H1 (cell line): Measurements from ENCODE around the gene KCNE3.

Experiments used
- BRCA1 ChIP-seq: IDR thresholded peaks from 2 replicates; pipeline ENCODE4 v1.6.1; 2012; ENCODE audit warnings: low read depth, low read length, improper control_type of control experiment
- EGR1 ChIP-seq: IDR thresholded peaks from 2 replicates; pipeline ENCODE4 v1.6.1; 2011; ENCODE audit warnings: low read depth, low read length, borderline replicate concordance
- EZH2 ChIP-seq: fragments of 200-600 bp; sonication (generic); IDR thresholded peaks from 2 replicates; pipeline ENCODE4 v1.7.1; 2012; ENCODE audit warnings: low read depth, mild to moderate bottlenecking, moderate library complexity, low read length, inconsistent platforms; ENCODE audit not compliant: severe bottlenecking
- POLR2A ChIP-seq, 2 experiments: IDR thresholded peaks; 1 replicate in 1 of 2; 2 replicates in 1 of 2; pipeline ENCODE4 v1.6.1; 2011; ENCODE audit warnings: low read depth in 2 of 2, low read length in 2 of 2, mild to moderate bottlenecking in 2 of 2; ENCODE audit errors: control extremely low read depth in 1 of 2
- POLR2AphosphoS5 ChIP-seq: IDR thresholded peaks from 2 replicates; pipeline ENCODE4 v1.6.1; 2011; ENCODE audit warnings: low read depth, low read length
- SIRT6 ChIP-seq: IDR thresholded peaks from one replicate; pipeline ENCODE4 v1.7.1; 2012; ENCODE audit warnings: low read length, inconsistent platforms
- SP1 ChIP-seq: IDR thresholded peaks from 2 replicates; pipeline ENCODE4 v1.6.1; 2011; ENCODE audit warnings: low read depth, low read length
- YY1 ChIP-seq: IDR thresholded peaks from 2 replicates; pipeline ENCODE4 v1.6.1; 2011; ENCODE audit warnings: low read depth, mild to moderate bottlenecking, low read length
- TF ChIP-seq, protein P1 (sequence below), 3 experiments: IDR thresholded peaks; 1 replicate in 2 of 3; 2 replicates in 1 of 3; pipeline versions ENCODE4 v1.5.1 to v1.6.1; 2011; ENCODE audit warnings: low read length in 3 of 3, mild to moderate bottlenecking in 3 of 3, inconsistent platforms in 2 of 3, low read depth in 1 of 3, moderate library complexity in 1 of 3; ENCODE audit not compliant: insufficient read depth in 1 of 3; ENCODE audit errors: control extremely low read depth in 1 of 3
- TF ChIP-seq, protein P2 (sequence below): IDR thresholded peaks from 2 replicates; pipeline ENCODE4 v1.6.1; 2011; ENCODE audit warnings: low read depth, mild to moderate bottlenecking, low read length; ENCODE audit not compliant: insufficient read depth

DNA sequence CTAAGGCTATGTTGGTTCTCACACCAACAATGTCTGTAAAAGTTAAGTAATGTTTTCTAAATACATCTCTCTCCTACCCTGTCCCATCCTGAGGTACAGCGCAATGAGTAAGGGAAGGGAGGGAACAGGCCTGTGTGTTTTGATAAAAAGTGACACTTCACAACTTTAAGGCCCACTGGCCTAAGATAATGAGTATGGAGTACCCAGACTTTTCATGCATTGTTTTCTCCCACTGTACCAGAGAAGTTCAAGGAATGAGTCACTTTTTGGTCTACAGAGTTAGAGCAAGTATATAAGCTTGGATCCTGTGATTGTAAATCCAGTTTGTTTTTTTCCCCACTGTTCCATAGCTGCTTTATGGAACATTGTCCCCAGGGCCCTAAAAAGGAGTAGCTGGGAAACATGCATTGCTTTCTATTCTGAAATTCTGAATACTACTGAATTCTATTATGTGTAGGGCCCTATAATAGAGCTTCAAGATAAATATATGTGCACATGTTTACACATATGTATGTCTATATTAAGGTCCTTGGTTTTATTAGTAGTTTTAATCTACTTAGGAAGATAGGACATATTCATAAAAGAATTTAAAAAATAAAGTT, 29.8 kb downstream of the KCNE3 start:
- no peak for TF ChIP-seq POLR2A (IDR thresholded peaks at IDR 0.05; ENCODE audit: control extremely low read depth in 1 of 2, low read depth in 2 of 2, low read length in 2 of 2)
- TF ChIP-seq, protein P1, sequence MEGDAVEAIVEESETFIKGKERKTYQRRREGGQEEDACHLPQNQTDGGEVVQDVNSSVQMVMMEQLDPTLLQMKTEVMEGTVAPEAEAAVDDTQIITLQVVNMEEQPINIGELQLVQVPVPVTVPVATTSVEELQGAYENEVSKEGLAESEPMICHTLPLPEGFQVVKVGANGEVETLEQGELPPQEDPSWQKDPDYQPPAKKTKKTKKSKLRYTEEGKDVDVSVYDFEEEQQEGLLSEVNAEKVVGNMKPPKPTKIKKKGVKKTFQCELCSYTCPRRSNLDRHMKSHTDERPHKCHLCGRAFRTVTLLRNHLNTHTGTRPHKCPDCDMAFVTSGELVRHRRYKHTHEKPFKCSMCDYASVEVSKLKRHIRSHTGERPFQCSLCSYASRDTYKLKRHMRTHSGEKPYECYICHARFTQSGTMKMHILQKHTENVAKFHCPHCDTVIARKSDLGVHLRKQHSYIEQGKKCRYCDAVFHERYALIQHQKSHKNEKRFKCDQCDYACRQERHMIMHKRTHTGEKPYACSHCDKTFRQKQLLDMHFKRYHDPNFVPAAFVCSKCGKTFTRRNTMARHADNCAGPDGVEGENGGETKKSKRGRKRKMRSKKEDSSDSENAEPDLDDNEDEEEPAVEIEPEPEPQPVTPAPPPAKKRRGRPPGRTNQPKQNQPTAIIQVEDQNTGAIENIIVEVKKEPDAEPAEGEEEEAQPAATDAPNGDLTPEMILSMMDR (IDR thresholded peaks at IDR 0.05; ENCODE audit: control extremely low read depth in 1 of 3, insufficient read depth in 1 of 3, low read depth in 1 of 3, low read length in 3 of 3), result no peak
- no peak for TF ChIP-seq BRCA1
- TF ChIP-seq EGR1, result no peak
- TF ChIP-seq EZH2, result no peak
- TF ChIP-seq SP1, result no peak
- TF ChIP-seq YY1, result no peak
- TF ChIP-seq SIRT6, result no peak
- TF ChIP-seq, protein P2, sequence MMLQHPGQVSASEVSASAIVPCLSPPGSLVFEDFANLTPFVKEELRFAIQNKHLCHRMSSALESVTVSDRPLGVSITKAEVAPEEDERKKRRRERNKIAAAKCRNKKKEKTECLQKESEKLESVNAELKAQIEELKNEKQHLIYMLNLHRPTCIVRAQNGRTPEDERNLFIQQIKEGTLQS, result no peak
- no peak for TF ChIP-seq POLR2AphosphoS5
